A549 (cell line): ENCODE results near the gene TP53INP2. TPM values are rescaled to one million over a fixed set of nuclear protein-coding genes. Genes with fewer than 3 reads are reported as not detected.

Source experiments
- ATAC-seq, 2 experiments: fragments of 200-7000 bp in 1 of 2; fragments of >200 bp in 1 of 2; cut with Nextera tagmentation in 1 of 2; cut with Tn5 transposase in 1 of 2; 3 replicates each; pipeline versions ENCODE4 v1.8.0 to v1.9.1; 2018 to 2020; ENCODE audit warnings: mild to moderate bottlenecking in 1 of 2, moderate library complexity in 1 of 2
- CTCF ChIA-PET: fragments of 300-600 bp; sonication (Branson Sonifier 250); formaldehyde crosslinking; extraction: SDS; loops from one replicate; lab custom pipeline; 2021; ENCODE audit warnings: antibody characterized with exemption, inconsistent platforms; lab: Yijun Ruan, JAX
- POLR2A ChIA-PET: fragments of 350-600 bp; formaldehyde crosslinking; extraction: SDS; loops from one replicate; lab custom pipeline; 2021; ENCODE audit warnings: antibody characterized with exemption, inconsistent platforms; lab: Yijun Ruan, JAX
- DNase-seq, 2 experiments: peaks; one replicate each; pipeline versions ENCODE4 v3.0.0 to v3.0.0-alpha.2; 2011 to 2016; ENCODE audit warnings: low read depth in 1 of 2, low spot score in 1 of 2
- FAIRE-seq: peaks from 2 replicates; lab custom pipeline; 2011; peaks lifted over from hg19 to GRCh38; lab: Jason Lieb, UNC
- H3K27ac ChIP-seq, 2 experiments: fragments of >200 bp; sonication (Bioruptor Twin); formaldehyde crosslinking; 3 replicates each; pipeline ENCODE4 v1.5.1; 2016 to 2017
- H3K4me1 ChIP-seq: fragments of >200 bp; sonication (Bioruptor Twin); formaldehyde crosslinking; 3 replicates; pipeline ENCODE4 v1.6.1; 2016
- H3K4me2 ChIP-seq: fragments of >200 bp; sonication (Bioruptor Twin); formaldehyde crosslinking; 3 replicates; pipeline ENCODE4 v1.6.1; 2016
- H3K4me3 ChIP-seq: fragments of >200 bp; sonication (Bioruptor Twin); formaldehyde crosslinking; 3 replicates; pipeline ENCODE4 v1.5.1; 2016
- H3K9me3 ChIP-seq: fragments of >200 bp; sonication (Bioruptor Twin); formaldehyde crosslinking; 3 replicates; pipeline ENCODE4 v1.6.1; 2016
- BCL3 ChIP-seq: fragments of >200 bp; sonication (Bioruptor Twin); formaldehyde crosslinking; IDR thresholded peaks from 3 replicates; pipeline ENCODE4 v1.6.1; 2016
- CHD2 ChIP-seq: fragments of 150-350 bp; IDR thresholded peaks from 2 replicates; pipeline ENCODE4 v1.6.1; 2014; ENCODE audit warnings: low read length; ENCODE audit not compliant: partially characterized antibody
- CHD4 ChIP-seq: fragments of 200-600 bp; sonication (generic); IDR thresholded peaks from 2 replicates; pipeline ENCODE4 v1.6.1; 2016; ENCODE audit warnings: antibody characterized with exemption, mild to moderate bottlenecking, borderline replicate concordance
- EP300 ChIP-seq, 2 experiments: fragments of >200 bp; sonication (Bioruptor Twin); formaldehyde crosslinking; IDR thresholded peaks; 2 replicates in 1 of 2; 3 replicates in 1 of 2; pipeline ENCODE4 v1.6.1; 2016 to 2017
- ESRRA ChIP-seq: fragments of 150-350 bp; IDR thresholded peaks from 2 replicates; pipeline ENCODE4 v1.6.1; 2014; ENCODE audit warnings: mild to moderate bottlenecking, low read length, borderline replicate concordance
- GATA3 ChIP-seq: IDR thresholded peaks from 2 replicates; pipeline ENCODE4 v1.6.1; 2012; ENCODE audit warnings: borderline replicate concordance
- HDAC2 ChIP-seq: fragments of 200-600 bp; sonication (generic); IDR thresholded peaks from 2 replicates; pipeline ENCODE4 v1.6.1; 2016
- HMGXB4 ChIP-seq: fragments of 250-450 bp; sonication (Bioruptor Pico); IDR thresholded peaks from 2 replicates; pipeline ENCODE4 v1.5.0; 2021; ENCODE audit warnings: mild to moderate bottlenecking, moderate library complexity, borderline replicate concordance
- HOXA7 ChIP-seq: fragments of 250-450 bp; sonication (Bioruptor Pico); IDR thresholded peaks from 2 replicates; pipeline ENCODE4 v1.5.0; 2020; ENCODE audit warnings: mild to moderate bottlenecking, moderate library complexity
- HOXB13 ChIP-seq: fragments of 250-450 bp; sonication (Bioruptor Pico); IDR thresholded peaks from 2 replicates; pipeline ENCODE4 v1.5.0; 2020; ENCODE audit warnings: low read depth, mild to moderate bottlenecking, moderate library complexity
- MAX ChIP-seq: IDR thresholded peaks from 2 replicates; pipeline ENCODE4 v1.6.1; 2012
- MYC ChIP-seq: IDR thresholded peaks from 2 replicates; pipeline ENCODE4 v1.6.1; 2012; ENCODE audit warnings: mild to moderate bottlenecking, inconsistent platforms, low read length, improper control_type of control experiment, borderline replicate concordance
- NPAS2 ChIP-seq: fragments of 250-450 bp; sonication (Bioruptor Pico); IDR thresholded peaks from 2 replicates; pipeline ENCODE4 v1.8.0; 2022; ENCODE audit warnings: mild to moderate bottlenecking, moderate library complexity, borderline replicate concordance
- POLR2AphosphoS2 ChIP-seq: conservative IDR thresholded peaks from 2 replicates; pipeline ENCODE4 v1.6.1; 2012; ENCODE audit warnings: low read length, improper control_type of control experiment, inconsistent platforms
- RARB ChIP-seq: fragments of 250-450 bp; sonication (Bioruptor Pico); IDR thresholded peaks from 2 replicates; pipeline ENCODE4 v1.8.0; 2021; ENCODE audit warnings: mild to moderate bottlenecking, moderate library complexity
- RCOR1 ChIP-seq: fragments of 150-350 bp; IDR thresholded peaks from 2 replicates; pipeline ENCODE4 v1.6.1; 2014; ENCODE audit warnings: antibody characterized with exemption, low read length, low read depth
- ZSCAN20 ChIP-seq: fragments of 250-450 bp; sonication (Bioruptor Pico); IDR thresholded peaks from 2 replicates; pipeline ENCODE4 v1.8.0; 2022; ENCODE audit warnings: mild to moderate bottlenecking, moderate library complexity
- WGBS: methylation state at CpG from one replicate; pipeline ENCODE4 v1.1.6; 2017; ENCODE audit errors: missing lambda C conversion rate; 5-methylcytosine and 5-hydroxymethylcytosine counted together
- polyA plus RNA-seq, 4 experiments: library from polyadenylated mRNA; depleted of rRNA in 3 of 4; stranded (reverse); fragments of >200 nt; fragmentation: RNase III in 1 of 4; extraction: RNeasy Plus Mini Kit Qiagen cat#74134 plus additional on column Dnase treatment in 1 of 4; gene quantifications; 2 replicates in 3 of 4; 3 replicates in 1 of 4; pipeline ENCODE4 v1.2.3, GENCODE V29; 2011 to 2017
- TF ChIP-seq, protein P1 (sequence below): fragments of 200-600 bp; sonication (generic); IDR thresholded peaks from 2 replicates; pipeline ENCODE4 v1.6.1; 2016; ENCODE audit warnings: antibody characterized with exemption, mild to moderate bottlenecking, moderate library complexity
- TF ChIP-seq, protein P2 (sequence below): fragments of >200 bp; sonication (Bioruptor Twin); formaldehyde crosslinking; IDR thresholded peaks from 2 replicates; pipeline ENCODE4 v1.6.1; 2016
- TF ChIP-seq, protein P3 (sequence below): fragments of 450-650 bp; IDR thresholded peaks from 2 replicates; pipeline ENCODE4 v1.6.1; 2014; ENCODE audit warnings: antibody characterized with exemption

Gene TP53INP2
- polyA plus RNA-seq, 2 of the 4 experiments (the other 2 are of a cell fraction): 2.2 to 4.5 TPM

- ChIA-PET CTCF (interaction anchor here (0.9 to 7.1 kb wide), 5 partner anchors 13 to 73 kb away, joined by 3 to 39 read pairs (median 5); no protein-coding TSS in a partner anchor), POLR2A (no interaction called here)
- Histone ChIP-seq H3K4me1 (no peaks in the 10 kb centered on the region), H3K27ac (no peak overlapping the region), H3K4me2 (no peak overlapping the region), H3K4me3 (no peak overlapping the region), H3K9me3 (no peaks in the 10 kb centered on the region)
- ATAC-seq (no peak), DNase-seq (no peak), FAIRE-seq (no peak)
- 87% methylated on average over 4 of the region's 4 CpGs for WGBS
- TF ChIP-seq POLR2AphosphoS2: no peak
- no peak for TF ChIP-seq ZSCAN20
- no peak for TF ChIP-seq RARB
- no peak for TF ChIP-seq NPAS2 (CRISPR knock-in tag)
- TF ChIP-seq, protein P1, sequence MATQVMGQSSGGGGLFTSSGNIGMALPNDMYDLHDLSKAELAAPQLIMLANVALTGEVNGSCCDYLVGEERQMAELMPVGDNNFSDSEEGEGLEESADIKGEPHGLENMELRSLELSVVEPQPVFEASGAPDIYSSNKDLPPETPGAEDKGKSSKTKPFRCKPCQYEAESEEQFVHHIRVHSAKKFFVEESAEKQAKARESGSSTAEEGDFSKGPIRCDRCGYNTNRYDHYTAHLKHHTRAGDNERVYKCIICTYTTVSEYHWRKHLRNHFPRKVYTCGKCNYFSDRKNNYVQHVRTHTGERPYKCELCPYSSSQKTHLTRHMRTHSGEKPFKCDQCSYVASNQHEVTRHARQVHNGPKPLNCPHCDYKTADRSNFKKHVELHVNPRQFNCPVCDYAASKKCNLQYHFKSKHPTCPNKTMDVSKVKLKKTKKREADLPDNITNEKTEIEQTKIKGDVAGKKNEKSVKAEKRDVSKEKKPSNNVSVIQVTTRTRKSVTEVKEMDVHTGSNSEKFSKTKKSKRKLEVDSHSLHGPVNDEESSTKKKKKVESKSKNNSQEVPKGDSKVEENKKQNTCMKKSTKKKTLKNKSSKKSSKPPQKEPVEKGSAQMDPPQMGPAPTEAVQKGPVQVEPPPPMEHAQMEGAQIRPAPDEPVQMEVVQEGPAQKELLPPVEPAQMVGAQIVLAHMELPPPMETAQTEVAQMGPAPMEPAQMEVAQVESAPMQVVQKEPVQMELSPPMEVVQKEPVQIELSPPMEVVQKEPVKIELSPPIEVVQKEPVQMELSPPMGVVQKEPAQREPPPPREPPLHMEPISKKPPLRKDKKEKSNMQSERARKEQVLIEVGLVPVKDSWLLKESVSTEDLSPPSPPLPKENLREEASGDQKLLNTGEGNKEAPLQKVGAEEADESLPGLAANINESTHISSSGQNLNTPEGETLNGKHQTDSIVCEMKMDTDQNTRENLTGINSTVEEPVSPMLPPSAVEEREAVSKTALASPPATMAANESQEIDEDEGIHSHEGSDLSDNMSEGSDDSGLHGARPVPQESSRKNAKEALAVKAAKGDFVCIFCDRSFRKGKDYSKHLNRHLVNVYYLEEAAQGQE: no peak
- no peak for TF ChIP-seq HDAC2
- TF ChIP-seq, protein P2, sequence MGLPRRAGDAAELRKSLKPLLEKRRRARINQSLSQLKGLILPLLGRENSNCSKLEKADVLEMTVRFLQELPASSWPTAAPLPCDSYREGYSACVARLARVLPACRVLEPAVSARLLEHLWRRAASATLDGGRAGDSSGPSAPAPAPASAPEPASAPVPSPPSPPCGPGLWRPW: no peak
- no peak for TF ChIP-seq RCOR1
- no peak for TF ChIP-seq CHD2
- no peak for TF ChIP-seq ESRRA
- TF ChIP-seq HOXA7 (CRISPR knock-in tag): no peak
- no peak for TF ChIP-seq HOXB13 (CRISPR knock-in tag)
- no peak for TF ChIP-seq MYC
- TF ChIP-seq, protein P3, sequence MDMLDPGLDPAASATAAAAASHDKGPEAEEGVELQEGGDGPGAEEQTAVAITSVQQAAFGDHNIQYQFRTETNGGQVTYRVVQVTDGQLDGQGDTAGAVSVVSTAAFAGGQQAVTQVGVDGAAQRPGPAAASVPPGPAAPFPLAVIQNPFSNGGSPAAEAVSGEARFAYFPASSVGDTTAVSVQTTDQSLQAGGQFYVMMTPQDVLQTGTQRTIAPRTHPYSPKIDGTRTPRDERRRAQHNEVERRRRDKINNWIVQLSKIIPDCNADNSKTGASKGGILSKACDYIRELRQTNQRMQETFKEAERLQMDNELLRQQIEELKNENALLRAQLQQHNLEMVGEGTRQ: no peak
- TF ChIP-seq EP300 (IDR thresholded peaks at IDR 0.05): no peak
- no peak for TF ChIP-seq CHD4
- TF ChIP-seq HMGXB4 (CRISPR knock-in tag): no peak
- TF ChIP-seq BCL3: no peak
- no peak for TF ChIP-seq MAX
- no peak for TF ChIP-seq GATA3
Observed at GRCh38 chr20:34754611-34755010, 50.5 kb downstream of the TP53INP2 start.
